ENCODE data around the gene STRA6. TPM values are rescaled to one million over a fixed set of nuclear protein-coding genes. Genes with fewer than 3 reads are reported as not detected.

STRA6 gene
- polyA plus RNA-seq, 1 of the 3 experiments (the other 2 are of a cell fraction), result 27.9 TPM

DNA sequence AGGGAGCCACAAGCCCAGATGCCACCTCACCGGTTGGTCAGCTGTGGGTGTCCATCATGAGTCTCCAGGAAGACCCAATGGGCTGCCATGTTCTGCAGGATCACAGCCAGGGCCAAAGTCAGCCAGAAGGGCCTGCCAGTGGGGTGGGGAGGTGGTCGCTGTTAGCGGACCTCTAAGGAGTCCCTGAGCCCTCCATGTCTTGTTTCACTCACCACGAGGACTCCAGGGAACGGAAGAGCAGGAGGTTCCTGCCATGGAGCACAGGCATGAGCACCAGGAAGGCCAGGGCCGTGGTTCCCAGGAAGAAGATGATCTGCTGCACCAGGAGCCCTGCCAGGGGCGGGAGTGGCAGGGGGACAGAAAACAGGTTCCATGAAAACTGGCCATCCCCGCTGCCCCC lies 20.5 kb downstream of the STRA6 start:
- Histone ChIP-seq H3K9me2 (no peaks in the 10 kb centered on the region), H2AFZ (ENCODE audit: low read depth) (no peak overlapping the region), H3K36me3 (replicated peaks in 1 of 2; ENCODE audit: control insufficient read depth in 1 of 2, insufficient read depth in 2 of 2, low read length in 1 of 2) (peaks cover 4 to 13% of the 10 kb centered on the region in 2 experiments), H3K4me2 (no peak overlapping the region), H3K9ac (no peak overlapping the region), H3K27me3 (ENCODE audit: insufficient read depth) (no peaks in the 10 kb centered on the region), H4K20me1 (ENCODE audit: insufficient read depth) (no peaks in the 10 kb centered on the region), H3K79me2 (ENCODE audit: insufficient read depth) (no peaks in the 10 kb centered on the region), H3K9me3 (no peaks in the 10 kb centered on the region), H3K27ac (ENCODE audit: low read depth in 2 of 2, low read length in 1 of 2) (peak overlapping the region in 1 of 2 experiments; percentile 25; a peak in 1 of 4 replicates), H3F3A (replicated peaks; ENCODE audit: insufficient read depth) (peaks cover 24% of the 10 kb centered on the region), H3K4me1 (ENCODE audit: control insufficient read depth in 1 of 2, insufficient read depth in 2 of 2, low read depth in 1 of 2, low read length in 1 of 2) (peaks cover 38 to 43% of the 10 kb centered on the region in 2 experiments; a peak in 3 of 4 replicates), H3K4me3 (ENCODE audit: low read depth in 2 of 2, low read length in 1 of 2) (no peak overlapping the region)
- 100% methylated on average over 5 of the region's 8 CpGs for WGBS (ENCODE audit: low lambda C conversion rate)
- ChIA-PET CTCF (interaction anchor here (0.8 to 1.5 kb wide), 3 partner anchors 21 to 141 kb away, joined by 3 to 4 read pairs (median 3); partner anchors contain the start of gene STRA6), POLR2A (no interaction called here)
- DNase-seq, result no peak
- TF ChIP-seq, protein P1, sequence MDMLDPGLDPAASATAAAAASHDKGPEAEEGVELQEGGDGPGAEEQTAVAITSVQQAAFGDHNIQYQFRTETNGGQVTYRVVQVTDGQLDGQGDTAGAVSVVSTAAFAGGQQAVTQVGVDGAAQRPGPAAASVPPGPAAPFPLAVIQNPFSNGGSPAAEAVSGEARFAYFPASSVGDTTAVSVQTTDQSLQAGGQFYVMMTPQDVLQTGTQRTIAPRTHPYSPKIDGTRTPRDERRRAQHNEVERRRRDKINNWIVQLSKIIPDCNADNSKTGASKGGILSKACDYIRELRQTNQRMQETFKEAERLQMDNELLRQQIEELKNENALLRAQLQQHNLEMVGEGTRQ (IDR thresholded peaks at IDR 0.05; ENCODE audit: borderline replicate concordance, low read depth, low read length), result no peak
- TF ChIP-seq RAD21 (IDR thresholded peaks at IDR 0.05; ENCODE audit: low read length) (no peak), NFIC (IDR thresholded peaks at IDR 0.05; ENCODE audit: borderline replicate concordance) (no peak), NRF1 (IDR thresholded peaks at IDR 0.05; ENCODE audit: low read depth, low read length) (no peak), CHD2 (IDR thresholded peaks at IDR 0.05; ENCODE audit: low read length, partially characterized antibody) (no peak), RFX5 (IDR thresholded peaks at IDR 0.05; ENCODE audit: low read length) (no peak), EZH2phosphoT487 (IDR thresholded peaks at IDR 0.05; ENCODE audit: borderline replicate concordance, low read depth) (no peak), GABPA (IDR thresholded peaks at IDR 0.05; ENCODE audit: low read depth) (no peak), TEAD4 (IDR thresholded peaks at IDR 0.05; ENCODE audit: borderline replicate concordance, insufficient read depth) (no peak), GATA2 (CRISPR knock-in tag; IDR thresholded peaks at IDR 0.05) (no peak), FOSL2 (IDR thresholded peaks at IDR 0.05; ENCODE audit: borderline replicate concordance, low read depth) (no peak)
- TF ChIP-seq, protein P2, sequence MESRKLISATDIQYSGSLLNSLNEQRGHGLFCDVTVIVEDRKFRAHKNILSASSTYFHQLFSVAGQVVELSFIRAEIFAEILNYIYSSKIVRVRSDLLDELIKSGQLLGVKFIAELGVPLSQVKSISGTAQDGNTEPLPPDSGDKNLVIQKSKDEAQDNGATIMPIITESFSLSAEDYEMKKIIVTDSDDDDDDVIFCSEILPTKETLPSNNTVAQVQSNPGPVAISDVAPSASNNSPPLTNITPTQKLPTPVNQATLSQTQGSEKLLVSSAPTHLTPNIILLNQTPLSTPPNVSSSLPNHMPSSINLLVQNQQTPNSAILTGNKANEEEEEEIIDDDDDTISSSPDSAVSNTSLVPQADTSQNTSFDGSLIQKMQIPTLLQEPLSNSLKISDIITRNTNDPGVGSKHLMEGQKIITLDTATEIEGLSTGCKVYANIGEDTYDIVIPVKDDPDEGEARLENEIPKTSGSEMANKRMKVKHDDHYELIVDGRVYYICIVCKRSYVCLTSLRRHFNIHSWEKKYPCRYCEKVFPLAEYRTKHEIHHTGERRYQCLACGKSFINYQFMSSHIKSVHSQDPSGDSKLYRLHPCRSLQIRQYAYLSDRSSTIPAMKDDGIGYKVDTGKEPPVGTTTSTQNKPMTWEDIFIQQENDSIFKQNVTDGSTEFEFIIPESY (IDR thresholded peaks at IDR 0.05; ENCODE audit: borderline replicate concordance, low read depth), result no peak
- TF ChIP-seq, protein P3, sequence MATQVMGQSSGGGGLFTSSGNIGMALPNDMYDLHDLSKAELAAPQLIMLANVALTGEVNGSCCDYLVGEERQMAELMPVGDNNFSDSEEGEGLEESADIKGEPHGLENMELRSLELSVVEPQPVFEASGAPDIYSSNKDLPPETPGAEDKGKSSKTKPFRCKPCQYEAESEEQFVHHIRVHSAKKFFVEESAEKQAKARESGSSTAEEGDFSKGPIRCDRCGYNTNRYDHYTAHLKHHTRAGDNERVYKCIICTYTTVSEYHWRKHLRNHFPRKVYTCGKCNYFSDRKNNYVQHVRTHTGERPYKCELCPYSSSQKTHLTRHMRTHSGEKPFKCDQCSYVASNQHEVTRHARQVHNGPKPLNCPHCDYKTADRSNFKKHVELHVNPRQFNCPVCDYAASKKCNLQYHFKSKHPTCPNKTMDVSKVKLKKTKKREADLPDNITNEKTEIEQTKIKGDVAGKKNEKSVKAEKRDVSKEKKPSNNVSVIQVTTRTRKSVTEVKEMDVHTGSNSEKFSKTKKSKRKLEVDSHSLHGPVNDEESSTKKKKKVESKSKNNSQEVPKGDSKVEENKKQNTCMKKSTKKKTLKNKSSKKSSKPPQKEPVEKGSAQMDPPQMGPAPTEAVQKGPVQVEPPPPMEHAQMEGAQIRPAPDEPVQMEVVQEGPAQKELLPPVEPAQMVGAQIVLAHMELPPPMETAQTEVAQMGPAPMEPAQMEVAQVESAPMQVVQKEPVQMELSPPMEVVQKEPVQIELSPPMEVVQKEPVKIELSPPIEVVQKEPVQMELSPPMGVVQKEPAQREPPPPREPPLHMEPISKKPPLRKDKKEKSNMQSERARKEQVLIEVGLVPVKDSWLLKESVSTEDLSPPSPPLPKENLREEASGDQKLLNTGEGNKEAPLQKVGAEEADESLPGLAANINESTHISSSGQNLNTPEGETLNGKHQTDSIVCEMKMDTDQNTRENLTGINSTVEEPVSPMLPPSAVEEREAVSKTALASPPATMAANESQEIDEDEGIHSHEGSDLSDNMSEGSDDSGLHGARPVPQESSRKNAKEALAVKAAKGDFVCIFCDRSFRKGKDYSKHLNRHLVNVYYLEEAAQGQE (IDR thresholded peaks at IDR 0.05; ENCODE audit: low read depth, low read length), result no peak
